ENCODE measurements around the gene ENPEP. TPM values are rescaled to one million over a fixed set of nuclear protein-coding genes. Genes with fewer than 3 reads are reported as not detected.
"Not testable (repeated sequence)": the region's sequence is repeated elsewhere in the genome, so short reads cannot be mapped to it uniquely, and the experiment has no call there.

Gene ENPEP
- total and polyA plus RNA-seq, 9 of the 15 experiments (the other 6 are each of a cell fraction or from before 2014, with no cell fraction given): 0.01 TPM; not detected in 7

GRCh38 chr4:110475080-110475479 is 875 bp upstream of the ENPEP start:
- H4K20me1 ChIP-seq (replicated peaks; ENCODE audit: control insufficient read depth, insufficient read depth, low read length); H3K9me3 ChIP-seq (replicated peaks; ENCODE audit: control insufficient read depth, insufficient read depth, low read depth, low read length); H3K79me2 ChIP-seq (ENCODE audit: control insufficient read depth, insufficient read depth, low read length); H3K27ac ChIP-seq (ENCODE audit: extremely low read depth, low read depth, low read length); H3K4me3 ChIP-seq; DNase-seq (ENCODE audit: extremely low read depth in 1 of 4, low spot score in 3 of 4); CTCF ChIA-PET (ENCODE audit: low intra/inter-chr PET ratio); FAIRE-seq; H3K36me3 ChIP-seq (ENCODE audit: control insufficient read depth, insufficient read depth, low read length); BruUV-seq (replicated peaks); H3K4me1 ChIP-seq (replicated peaks in 1 of 2; ENCODE audit: control insufficient read depth in 2 of 2, insufficient read depth in 2 of 2, low read length in 2 of 2); intact Hi-C loops (cut with micrococcal nuclease); ATAC-seq; H2AFZ ChIP-seq (ENCODE audit: low read depth, low read length); H3K9ac ChIP-seq (ENCODE audit: insufficient read depth in 1 of 2, low read depth in 2 of 2, low read length in 2 of 2); H3K9me1 ChIP-seq (ENCODE audit: control insufficient read depth, insufficient read depth, low read length); POLR2A ChIA-PET; in situ Hi-C loops (cut with MboI); H3K4me2 ChIP-seq (ENCODE audit: insufficient read depth, low read length): not testable (repeated sequence)
- peaks cover 14 to 24% of the 10 kb centered on the region in 2 experiments; a peak in 4 of 5 replicates for H3K27me3 ChIP-seq (ENCODE audit: control insufficient read depth in 2 of 2, insufficient read depth in 2 of 2, low read length in 2 of 2)
- WGBS (ENCODE audit: insufficient coverage, low coverage, missing lambda C conversion rate): 0% methylated on average over 7 of the region's 7 CpGs

GRCh38 chr4:110477836-110478235 is 1.9 kb downstream of the ENPEP start:
- H2AFZ ChIP-seq (ENCODE audit: low read depth, low read length): no peak overlapping the region
- H3K9me1 ChIP-seq (ENCODE audit: control insufficient read depth, insufficient read depth, low read length): no peaks in the 10 kb centered on the region
- H3K4me2 ChIP-seq (ENCODE audit: insufficient read depth, low read length): no peak overlapping the region
- no peaks in the 10 kb centered on the region for H4K20me1 ChIP-seq (replicated peaks; ENCODE audit: control insufficient read depth, insufficient read depth, low read length)
- CTCF ChIA-PET (ENCODE audit: low intra/inter-chr PET ratio): no interaction called here
- no peak overlapping the region for H3K9ac ChIP-seq (ENCODE audit: insufficient read depth in 1 of 2, low read depth in 2 of 2, low read length in 2 of 2)
- H3K27me3 ChIP-seq (ENCODE audit: control insufficient read depth in 2 of 2, insufficient read depth in 2 of 2, low read length in 2 of 2): peaks cover 14 to 18% of the 10 kb centered on the region in 2 experiments; a peak in 4 of 5 replicates
- no peak for TF ChIP-seq NFIX (CRISPR knock-in tag; IDR thresholded peaks at IDR 0.05; ENCODE audit: low read depth)
- no peak for TF ChIP-seq SP2 (IDR thresholded peaks at IDR 0.05; ENCODE audit: extremely low read depth, low read depth, low read length, poor library complexity, severe bottlenecking)
- TF ChIP-seq KLF10 (CRISPR knock-in tag; IDR thresholded peaks at IDR 0.05): no peak
- TF ChIP-seq ARID4B (CRISPR knock-in tag; IDR thresholded peaks at IDR 0.05): no peak
- TF ChIP-seq SNAPC5 (CRISPR knock-in tag; IDR thresholded peaks at IDR 0.05): no peak
- no peak for TF ChIP-seq GABPB1 (CRISPR knock-in tag; IDR thresholded peaks at IDR 0.05)
- POLR2A ChIA-PET: no interaction called here
- in situ Hi-C loops (cut with MboI): no loop called here
- no peak overlapping the region for H3K4me3 ChIP-seq
- DNase-seq (ENCODE audit: extremely low read depth in 1 of 4, low spot score in 3 of 4) (no peak), FAIRE-seq (no peak), ATAC-seq (no peak)
- H3K4me1 ChIP-seq (replicated peaks in 1 of 2; ENCODE audit: control insufficient read depth in 2 of 2, insufficient read depth in 2 of 2, low read length in 2 of 2): peaks cover 0 to 4% of the 10 kb centered on the region in 2 experiments; a peak in 3 of 5 replicates
- no TSS peak for BruUV-seq (replicated peaks)
- no peaks in the 10 kb centered on the region for H3K9me3 ChIP-seq (replicated peaks; ENCODE audit: control insufficient read depth, insufficient read depth, low read depth, low read length)
- no peaks in the 10 kb centered on the region for H3K79me2 ChIP-seq (ENCODE audit: control insufficient read depth, insufficient read depth, low read length)
- no peak overlapping the region for H3K27ac ChIP-seq (ENCODE audit: extremely low read depth, low read depth, low read length)
- H3K36me3 ChIP-seq (ENCODE audit: control insufficient read depth, insufficient read depth, low read length): no peaks in the 10 kb centered on the region
- 0% methylated on average over 1 of the region's 1 CpG for WGBS (ENCODE audit: insufficient coverage, low coverage, missing lambda C conversion rate)
- intact Hi-C loops (cut with micrococcal nuclease): no loop called here

Measured in K562 (cell line).